ENCODE measurements around the gene HRK.

Gene HRK

GRCh38 chr12:116881325-116881876 lies at the start of gene HRK:
TSS of gene HRK (minus strand) at chr12:116881441. CDS start at chr12:116881307, 134 bp downstream.
- no peak for DNase-seq (ENCODE audit: low spot score)

GRCh38 chr12:116929885-116930284 lies 48.6 kb upstream of the HRK start:
- no peak for DNase-seq (ENCODE audit: low spot score)

- no peak for DNase-seq (ENCODE audit: low spot score)
Observed at GRCh38 chr12:116928504-116928903, 47.3 kb upstream of the HRK start.

- DNase-seq (ENCODE audit: low spot score): no peak
Observed at GRCh38 chr12:116927244-116927940, 46.2 kb upstream of the HRK start.

GRCh38 chr12:116926283-116927243 lies 45.3 kb upstream of the HRK start:
- no peak for DNase-seq (ENCODE audit: low spot score)

GRCh38 chr12:116924558-116925453 lies 43.6 kb upstream of the HRK start:
- no peak for DNase-seq (ENCODE audit: low spot score)

- DNase-seq (ENCODE audit: low spot score): no peak
Observed at GRCh38 chr12:116922194-116922897, 41.1 kb upstream of the HRK start.

- DNase-seq (ENCODE audit: low spot score): no peak
Observed at GRCh38 chr12:116920939-116921338, 39.7 kb upstream of the HRK start.

GRCh38 chr12:116919706-116920485 lies 38.7 kb upstream of the HRK start:
- DNase-seq (ENCODE audit: low spot score): no peak

GRCh38 chr12:116919247-116919661 lies 38.0 kb upstream of the HRK start:
- no peak for DNase-seq (ENCODE audit: low spot score)

- no peak for DNase-seq (ENCODE audit: low spot score)
Observed at GRCh38 chr12:116918464-116918863, 37.2 kb upstream of the HRK start.

GRCh38 chr12:116916714-116917114 lies 35.5 kb upstream of the HRK start:
- no peak for DNase-seq (ENCODE audit: low spot score)

GRCh38 chr12:116916122-116916521 lies 34.9 kb upstream of the HRK start:
- DNase-seq (ENCODE audit: low spot score): no peak

GRCh38 chr12:116915326-116915725 lies 34.1 kb upstream of the HRK start:
- DNase-seq (ENCODE audit: low spot score): no peak

GRCh38 chr12:116910645-116911451 lies 29.6 kb upstream of the HRK start, which contains the start of gene FBXW8:
TSS of gene FBXW8 (plus strand) at chr12:116910950. CDS start at chr12:116911038, 88 bp downstream.
- peak; percentile 25 for DNase-seq (ENCODE audit: low spot score)

GRCh38 chr12:116910280-116910644 lies 29.0 kb upstream of the HRK start:
- no peak for DNase-seq (ENCODE audit: low spot score)

- no peak for DNase-seq (ENCODE audit: low spot score)
Observed at GRCh38 chr12:116906285-116906684, 25.0 kb upstream of the HRK start.

GRCh38 chr12:116903818-116904217 lies 22.6 kb upstream of the HRK start:
- no peak for DNase-seq (ENCODE audit: low spot score)

GRCh38 chr12:116901612-116902011 lies 20.4 kb upstream of the HRK start:
- DNase-seq (ENCODE audit: low spot score): no peak
